ENCODE measurements around the gene OAS3.

OAS3 gene

DNA sequence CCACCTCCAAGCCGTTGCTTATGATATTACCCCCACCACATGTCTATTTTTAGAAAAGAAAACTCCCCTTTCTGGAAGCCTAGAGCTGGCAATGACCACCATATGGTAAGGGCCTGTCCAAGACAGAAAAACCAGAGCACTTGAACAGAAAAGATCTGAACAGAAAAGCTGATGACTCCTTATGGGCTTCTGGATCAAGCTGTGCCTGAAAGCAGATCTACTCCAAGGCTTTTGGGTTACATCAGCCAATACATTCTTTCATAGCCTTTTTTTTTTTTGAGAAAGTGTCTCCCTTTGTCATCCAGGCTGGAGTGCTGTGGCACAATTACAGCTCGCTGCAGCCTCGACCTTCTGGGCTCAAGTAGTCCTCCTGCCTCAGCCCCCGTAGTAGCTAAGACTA, 23.3 kb downstream of the OAS3 start:
- DNase-seq, result no peak

DNA sequence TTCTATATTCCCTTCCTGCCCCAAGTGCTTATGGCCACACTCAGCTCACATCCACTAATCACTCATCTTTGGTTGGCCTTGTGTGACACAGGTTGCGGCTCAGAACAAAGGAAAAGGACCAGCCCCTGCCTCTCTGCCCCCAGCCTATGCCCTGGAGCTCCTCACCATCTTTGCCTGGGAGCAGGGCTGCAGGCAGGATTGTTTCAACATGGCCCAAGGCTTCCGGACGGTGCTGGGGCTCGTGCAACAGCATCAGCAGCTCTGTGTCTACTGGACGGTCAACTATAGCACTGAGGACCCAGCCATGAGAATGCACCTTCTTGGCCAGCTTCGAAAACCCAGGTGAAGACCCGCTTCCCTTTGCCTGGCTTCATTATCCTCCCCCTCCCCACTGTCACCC, 24.3 kb downstream of the OAS3 start:
- DNase-seq, result no peak

GRCh38 chr12:112963227-112963861, 25.1 kb downstream of the OAS3 start:
- no peak for DNase-seq

GRCh38 chr12:112964067-112964670, 25.9 kb downstream of the OAS3 start:
- no peak for DNase-seq

- no peak for DNase-seq
Observed at GRCh38 chr12:112964915-112965314, 26.6 kb downstream of the OAS3 start.

- no peak for DNase-seq
Observed at GRCh38 chr12:112965643-112966042, 27.4 kb downstream of the OAS3 start.

GRCh38 chr12:112967306-112967705, 29.0 kb downstream of the OAS3 start:
- no peak for DNase-seq

GRCh38 chr12:112967858-112968257, 29.6 kb downstream of the OAS3 start:
- DNase-seq, result no peak

- no peak for DNase-seq
Observed at GRCh38 chr12:112969547-112970306, 31.5 kb downstream of the OAS3 start.

DNA sequence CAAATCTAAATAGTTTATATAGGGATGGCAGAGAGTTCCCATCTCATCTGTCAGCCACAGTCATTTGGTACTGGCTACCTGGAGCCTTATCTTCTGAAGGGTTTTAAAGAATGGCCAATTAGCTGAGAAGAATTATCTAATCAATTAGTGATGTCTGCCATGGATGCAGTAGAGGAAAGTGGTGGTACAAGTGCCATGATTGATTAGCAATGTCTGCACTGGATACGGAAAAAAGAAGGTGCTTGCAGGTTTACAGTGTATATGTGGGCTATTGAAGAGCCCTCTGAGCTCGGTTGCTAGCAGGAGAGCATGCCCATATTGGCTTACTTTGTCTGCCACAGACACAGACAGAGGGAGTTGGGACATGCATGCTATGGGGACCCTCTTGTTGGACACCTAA, 32.1 kb downstream of the OAS3 start:
- DNase-seq, result no peak

DNA sequence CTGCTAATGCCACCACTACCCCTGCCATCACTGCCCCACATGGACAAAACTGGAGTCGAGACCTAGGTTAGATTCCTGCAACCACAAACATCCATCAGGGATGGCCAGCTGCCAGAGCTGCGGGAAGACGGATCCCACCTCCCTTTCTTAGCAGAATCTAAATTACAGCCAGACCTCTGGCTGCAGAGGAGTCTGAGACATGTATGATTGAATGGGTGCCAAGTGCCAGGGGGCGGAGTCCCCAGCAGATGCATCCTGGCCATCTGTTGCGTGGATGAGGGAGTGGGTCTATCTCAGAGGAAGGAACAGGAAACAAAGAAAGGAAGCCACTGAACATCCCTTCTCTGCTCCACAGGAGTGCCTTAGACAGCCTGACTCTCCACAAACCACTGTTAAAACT, 33.0 kb downstream of the OAS3 start:
- no peak for DNase-seq

DNA sequence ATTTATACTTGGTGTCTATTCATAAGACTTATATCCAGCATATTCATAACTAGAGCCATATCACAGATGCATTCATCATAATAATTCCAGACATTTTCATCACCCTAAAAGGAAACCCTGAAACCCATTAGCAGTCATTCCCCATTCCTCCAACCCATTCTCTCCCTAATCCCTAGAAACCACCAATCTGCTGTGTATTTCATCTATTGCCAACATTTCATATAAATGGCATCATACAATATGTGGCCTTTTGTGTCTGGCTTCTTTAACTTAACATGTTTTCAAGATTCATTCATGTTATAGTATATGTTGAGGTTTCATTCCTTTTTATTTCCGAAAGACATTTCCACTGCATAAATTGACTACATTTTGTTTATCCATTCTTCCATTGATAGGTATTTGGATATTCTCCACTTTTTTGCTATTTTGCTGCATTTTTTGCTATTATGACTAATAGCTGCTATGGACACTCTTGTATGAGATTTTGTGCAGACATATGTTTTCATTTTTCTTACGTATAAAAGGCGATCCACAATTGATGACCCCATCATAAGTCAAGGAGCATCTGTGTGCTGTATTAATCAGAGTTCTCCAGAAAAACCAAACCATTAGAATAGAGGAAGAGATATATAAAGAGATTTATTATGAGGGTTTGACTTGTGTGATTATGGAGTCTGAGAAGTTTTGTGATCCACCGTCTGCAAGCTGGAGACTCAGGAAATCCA, 34.9 kb downstream of the OAS3 start:
- no peak for DNase-seq

DNA sequence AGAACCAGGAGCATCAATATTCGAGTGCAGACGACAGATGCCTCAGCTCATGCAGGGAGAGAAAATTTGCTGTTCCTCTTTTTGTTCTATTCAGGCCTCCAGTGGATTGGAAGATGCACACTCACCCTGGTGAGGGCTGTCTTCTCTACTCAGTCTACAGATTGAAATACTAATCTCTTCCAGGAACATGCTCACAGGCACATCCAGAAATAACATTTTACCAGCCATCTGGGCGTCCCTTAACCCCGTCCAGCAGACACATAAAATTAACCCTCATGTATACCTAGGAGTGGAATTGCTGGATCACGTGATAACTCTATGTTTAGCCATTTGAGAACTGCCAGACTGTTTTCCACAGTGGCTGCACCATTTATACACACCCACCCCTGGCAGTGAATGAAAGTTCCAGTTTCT, 35.6 kb downstream of the OAS3 start:
- DNase-seq, result no peak

DNA sequence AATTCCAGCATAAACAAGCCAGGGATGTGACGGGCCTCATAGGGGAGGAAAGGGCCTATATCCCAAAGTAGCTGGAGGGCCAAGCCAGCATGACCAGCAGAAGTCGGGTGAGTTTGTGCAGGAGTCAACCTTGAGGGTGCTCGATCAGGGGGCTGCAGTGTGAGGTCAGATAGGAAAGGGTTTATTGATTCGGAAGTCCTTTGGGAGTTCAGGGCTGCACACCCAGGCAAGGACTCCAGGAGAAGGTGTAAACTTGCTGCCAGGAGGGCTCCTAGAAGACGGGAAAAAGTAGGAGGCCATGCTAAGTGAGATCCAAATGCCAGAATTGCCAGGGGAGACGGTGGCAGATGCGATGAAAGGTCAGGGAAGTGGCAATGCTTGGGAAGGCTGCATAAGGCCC, 36.6 kb downstream of the OAS3 start:
- no peak for DNase-seq

DNA sequence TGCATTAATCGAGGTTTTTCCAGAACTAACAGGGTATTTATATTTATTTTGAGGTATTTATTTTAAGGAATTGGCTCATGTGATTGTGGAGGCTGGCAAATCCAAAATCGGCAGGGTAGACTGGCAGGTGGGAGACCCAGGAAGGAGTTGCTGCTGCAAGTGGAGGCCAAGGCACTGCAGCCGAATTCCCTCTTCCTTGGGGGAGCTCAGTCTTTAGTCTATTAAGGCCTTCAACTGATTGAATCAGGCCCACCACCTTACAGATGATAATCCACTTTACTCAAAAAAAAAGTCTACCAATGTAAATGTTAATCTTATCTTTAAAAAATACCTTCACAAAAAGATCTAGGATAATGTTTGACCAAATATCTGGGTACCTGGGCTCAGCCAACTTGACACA, 38.9 kb downstream of the OAS3 start:
- no peak for DNase-seq

GRCh38 chr12:112977641-112978040, 39.4 kb downstream of the OAS3 start:
- DNase-seq, result no peak

DNA sequence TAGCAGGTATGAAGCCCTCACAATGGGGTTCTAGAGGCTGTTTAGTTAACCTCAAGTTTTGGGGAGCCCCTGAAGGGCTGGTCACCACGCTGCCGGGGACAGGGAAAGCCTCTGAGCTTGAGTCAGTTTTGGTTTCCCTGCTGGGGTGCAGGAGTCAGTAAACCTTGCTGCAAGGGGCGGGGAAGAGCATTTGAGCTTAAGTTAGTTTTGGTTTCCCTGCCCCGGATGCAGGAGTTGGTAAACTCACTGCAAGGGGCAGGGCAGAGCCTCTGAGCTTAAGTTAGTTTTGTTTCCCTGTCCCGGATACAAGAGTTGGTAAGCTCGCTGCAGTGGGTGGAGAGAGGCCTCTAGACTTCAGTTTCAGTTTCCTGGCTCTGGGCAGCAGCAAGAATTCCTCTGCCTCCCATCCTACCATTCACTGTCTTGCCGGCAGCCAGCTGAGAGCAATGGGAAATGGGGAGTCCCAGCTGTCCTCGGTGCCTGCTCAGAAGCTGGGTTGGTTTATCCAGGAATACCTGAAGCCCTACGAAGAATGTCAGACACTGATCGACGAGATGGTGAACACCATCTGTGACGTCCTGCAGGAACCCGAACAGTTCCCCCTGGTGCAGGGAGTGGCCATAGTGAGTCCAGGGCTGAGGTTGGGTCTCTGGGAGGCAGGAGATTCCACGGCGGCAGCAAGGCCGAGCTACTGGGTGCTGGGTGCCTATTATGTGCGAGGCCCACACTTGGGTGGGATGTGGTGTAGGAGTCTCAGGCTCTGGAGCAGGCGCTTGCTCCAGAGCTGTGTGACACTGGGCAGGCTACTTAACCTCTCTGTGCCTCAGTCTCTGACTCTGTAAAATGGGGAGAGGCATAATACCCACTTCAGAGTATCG, 40.1 kb downstream of the OAS3 start, which contains the start of gene OAS2:
Gene OAS2, plus strand, starts transcription at position 357 of the 878 bp plus-strand sequence. Its CDS starts 90 bp downstream, at position 447.
- peak; percentile 63 for DNase-seq

GRCh38 chr12:112979041-112979680, 40.9 kb downstream of the OAS3 start:
- DNase-seq, result no peak

- DNase-seq, result no peak
Observed at GRCh38 chr12:112980491-112981158, 42.4 kb downstream of the OAS3 start.

GRCh38 chr12:112985642-112986290, 47.5 kb downstream of the OAS3 start:
- no peak for DNase-seq

GRCh38 chr12:112986291-112986800, 48.1 kb downstream of the OAS3 start:
- no peak for DNase-seq

Data from activated CD4-positive, CD25-positive, alpha-beta regulatory T cell treated with anti-CD3 and anti-CD28 coated beads, Interleukin-2, amount 50 U/mL, for 72 hours (primary cell).